IPS DF 6.9 (cell line): ENCODE data around the gene AACS.

Experiments used
- DNase-seq: peaks from one replicate; pipeline ENCODE4 v3.0.0-alpha.2; 2013; ENCODE audit warnings: low read depth, low spot score
- H3K27ac ChIP-seq: one replicate; pipeline ENCODE4 v1.5.1; 2013; ENCODE audit warnings: low read length, control low read depth
- H3K27me3 ChIP-seq: 2 replicates; pipeline ENCODE4 v1.6.1; 2013; ENCODE audit warnings: mild to moderate bottlenecking, low read length; ENCODE audit not compliant: control insufficient read depth, insufficient read depth
- H3K36me3 ChIP-seq: 2 replicates; pipeline ENCODE4 v1.6.1; 2013; ENCODE audit warnings: low read length; ENCODE audit not compliant: control insufficient read depth, insufficient read depth
- H3K4me1 ChIP-seq: 2 replicates; pipeline ENCODE4 v1.6.1; 2013; ENCODE audit warnings: low read length; ENCODE audit not compliant: control insufficient read depth, insufficient read depth
- H3K4me3 ChIP-seq: 2 replicates; pipeline ENCODE4 v1.5.1; 2013; ENCODE audit warnings: mild to moderate bottlenecking, low read length
- H3K9me3 ChIP-seq: 2 replicates; pipeline ENCODE4 v1.6.1; 2013; ENCODE audit warnings: low read length, inconsistent platforms; ENCODE audit not compliant: control insufficient read depth, insufficient read depth
- WGBS: extraction: QIAGEN DNeasy Blood & Tissue Kit; methylation state at CpG from one replicate; pipeline ENCODE4 v1.1.7; 2013; ENCODE audit warnings: mixed read lengths, missing lambda C conversion rate; ENCODE audit not compliant: insufficient read length, insufficient coverage; 5-methylcytosine and 5-hydroxymethylcytosine counted together

The AACS gene

GRCh38 chr12:125191361-125192087 lies 126.3 kb downstream of the AACS start:
- no peak for DNase-seq
- WGBS = no CpG with 5 or more reads among the region's 10 CpGs
- no peaks in the 10 kb centered on the region for H3K27me3 ChIP-seq

GRCh38 chr12:125192690-125193221 lies 127.5 kb downstream of the AACS start:
- Histone ChIP-seq H3K9me3 (no peaks in the 10 kb centered on the region), H3K36me3 (no peaks in the 10 kb centered on the region), H3K27ac (no peak overlapping the region), H3K4me3 (no peak overlapping the region), H3K27me3 (no peaks in the 10 kb centered on the region), H3K4me1 (peaks cover 21% of the 10 kb centered on the region)
- no CpG with 5 or more reads among the region's 9 CpGs for WGBS
- no peak for DNase-seq

More at GRCh38 chr12:125191361-125192087, 126.3 kb downstream of the AACS start:
- Histone ChIP-seq H3K4me3 (no peak overlapping the region), H3K36me3 (no peaks in the 10 kb centered on the region), H3K4me1 (peaks cover 21% of the 10 kb centered on the region), H3K27ac (no peak overlapping the region), H3K9me3 (no peaks in the 10 kb centered on the region)
